Cardiac muscle cell (in vitro differentiated cells and primary cell): ENCODE results near the gene VPS39. TPM values are rescaled to one million over a fixed set of nuclear protein-coding genes. Genes with fewer than 3 reads are reported as not detected.

Experiments
- DNase-seq, 2 donors: peaks; one replicate each; pipeline versions ENCODE4 v3.0.0 to v3.0.0-alpha.2; 2010 to 2017; ENCODE audit warnings: low read depth in 1 of 2, low spot score in 1 of 2
- H3K27ac ChIP-seq: fragments of 200-600 bp; sonication (generic); 2 replicates; pipeline ENCODE4 v1.5.1; 2016
- H3K27me3 ChIP-seq: fragments of 200-600 bp; sonication (generic); 2 replicates; pipeline ENCODE4 v1.6.0; 2016; ENCODE audit warnings: control low read depth
- H3K36me3 ChIP-seq: fragments of 200-600 bp; sonication (generic); 2 replicates; pipeline ENCODE4 v1.5.1; 2016; ENCODE audit warnings: control low read depth
- H3K4me1 ChIP-seq: fragments of 200-600 bp; sonication (generic); 2 replicates; pipeline ENCODE4 v1.8.1; 2017; ENCODE audit warnings: low read depth, mild to moderate bottlenecking, mixed run types
- H3K4me3 ChIP-seq: fragments of 200-600 bp; sonication (generic); 2 replicates; pipeline ENCODE4 v1.5.1; 2016; ENCODE audit warnings: mild to moderate bottlenecking
- H3K9me3 ChIP-seq: fragments of 200-600 bp; sonication (generic); 2 replicates; pipeline ENCODE4 v1.5.1; 2017; ENCODE audit warnings: low read depth, mild to moderate bottlenecking, control low read depth
- CTCF ChIP-seq: IDR thresholded peaks from 2 replicates; pipeline ENCODE4 v1.5.1; 2012; ENCODE audit warnings: low read depth, mild to moderate bottlenecking, low read length
- polyA plus RNA-seq: library from polyadenylated mRNA; unstranded; fragments of >200 nt; fragmentation: Nextera tagmentation; extraction: Ambion mirVana; gene quantifications from 2 replicates; pipeline ENCODE4 v1.2.1, GENCODE V29; 2016
- total RNA-seq: library from RNA; depleted of rRNA; stranded (reverse); fragments of >200 nt; gene quantifications from 2 replicates; pipeline ENCODE4 v1.2.3, GENCODE V29; 2016

The VPS39 gene
- total and polyA plus RNA-seq, 2 experiments from 2014 or later: 45.7 to 56.4 TPM

GRCh38 chr15:42149493-42150218, 58.4 kb downstream of the VPS39 start:
- no peak for DNase-seq
- no peaks in the 10 kb centered on the region for H3K9me3 ChIP-seq
- H3K27me3 ChIP-seq: no peaks in the 10 kb centered on the region
- peaks cover 23% of the 10 kb centered on the region for H3K4me1 ChIP-seq
- no peak overlapping the region for H3K4me3 ChIP-seq
- no peaks in the 10 kb centered on the region for H3K36me3 ChIP-seq
- no peak for TF ChIP-seq CTCF
- no peak overlapping the region for H3K27ac ChIP-seq

GRCh38 chr15:42148808-42149492, 59.2 kb downstream of the VPS39 start:
- Histone ChIP-seq H3K36me3 (no peaks in the 10 kb centered on the region), H3K4me3 (no peak overlapping the region), H3K4me1 (peaks cover 23% of the 10 kb centered on the region), H3K27ac (peak overlapping the region; percentile 79), H3K9me3 (no peaks in the 10 kb centered on the region), H3K27me3 (no peaks in the 10 kb centered on the region)
- no peak for TF ChIP-seq CTCF
- DNase-seq: peak in 1 of 2 donors; percentile 74

- DNase-seq: no peak
- Histone ChIP-seq H3K4me3 (no peak overlapping the region), H3K4me1 (peaks cover 23% of the 10 kb centered on the region), H3K36me3 (no peaks in the 10 kb centered on the region), H3K9me3 (no peaks in the 10 kb centered on the region), H3K27me3 (no peaks in the 10 kb centered on the region), H3K27ac (no peak overlapping the region)
- TF ChIP-seq CTCF: no peak
Observed at GRCh38 chr15:42147431-42147735, 60.7 kb downstream of the VPS39 start.

GRCh38 chr15:42146551-42147430, 61.3 kb downstream of the VPS39 start:
- TF ChIP-seq CTCF: no peak
- H3K27ac ChIP-seq: no peak overlapping the region
- no peak overlapping the region for H3K4me3 ChIP-seq
- no peak for DNase-seq
- H3K4me1 ChIP-seq: peaks cover 19% of the 10 kb centered on the region
- no peaks in the 10 kb centered on the region for H3K27me3 ChIP-seq
- no peaks in the 10 kb centered on the region for H3K36me3 ChIP-seq
- no peaks in the 10 kb centered on the region for H3K9me3 ChIP-seq

GRCh38 chr15:42145546-42146455, 62.3 kb downstream of the VPS39 start:
- H3K4me1 ChIP-seq: peaks cover 14% of the 10 kb centered on the region
- no peaks in the 10 kb centered on the region for H3K9me3 ChIP-seq
- no peak overlapping the region for H3K4me3 ChIP-seq
- no peak for DNase-seq
- no peak for TF ChIP-seq CTCF
- no peaks in the 10 kb centered on the region for H3K36me3 ChIP-seq
- H3K27me3 ChIP-seq: no peaks in the 10 kb centered on the region
- no peak overlapping the region for H3K27ac ChIP-seq
